ENCODE data around the gene TEX51.

The TEX51 gene

GRCh38 chr2:126914811-126915500 lies 16.3 kb downstream of the TEX51 start:
- DNase-seq (ENCODE audit: low read depth), result no peak

DNA sequence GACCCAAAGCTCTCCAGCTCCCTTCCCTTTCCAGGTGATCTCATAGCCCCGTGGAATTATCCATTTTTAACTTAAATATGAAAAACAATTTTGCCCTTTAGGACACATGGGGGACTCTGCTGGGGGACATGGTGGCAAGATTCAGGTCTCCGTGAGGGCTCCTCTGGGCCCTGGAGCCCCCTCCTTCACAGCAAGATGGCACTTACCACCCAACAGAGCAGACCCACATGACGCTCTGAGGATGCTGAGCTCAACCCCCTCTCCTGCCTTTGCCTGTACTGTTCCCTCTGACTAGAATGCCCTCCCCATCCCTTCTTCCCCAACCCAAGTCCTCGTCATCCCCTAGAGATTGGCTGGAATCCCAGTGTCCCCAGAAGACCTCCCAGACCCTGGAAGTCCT lies 17.2 kb downstream of the TEX51 start:
- DNase-seq (ENCODE audit: low read depth), result no peak

- no peak for DNase-seq (ENCODE audit: low read depth)
Observed at GRCh38 chr2:126916744-126917143, 18.1 kb downstream of the TEX51 start.

DNA sequence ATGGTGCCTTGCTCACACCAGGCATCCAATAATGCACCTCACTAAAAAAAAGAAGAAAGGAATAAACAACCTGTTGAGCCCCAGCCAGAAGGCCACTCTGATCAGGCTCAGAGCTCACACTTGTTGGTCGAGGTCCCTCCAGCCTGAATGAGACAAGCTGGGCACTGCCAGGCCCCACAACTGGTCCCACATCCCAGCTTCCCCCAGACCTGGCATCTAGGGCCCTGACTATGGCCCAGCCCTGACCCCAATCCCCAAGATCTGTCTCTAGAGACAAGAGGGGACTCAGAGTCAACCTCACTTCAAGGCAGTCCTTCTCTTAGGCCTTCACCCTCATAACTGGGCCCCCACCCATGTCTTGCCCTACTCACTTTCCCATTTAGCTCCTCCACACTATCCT lies 22.4 kb downstream of the TEX51 start:
- no peak for DNase-seq (ENCODE audit: low read depth)

DNA sequence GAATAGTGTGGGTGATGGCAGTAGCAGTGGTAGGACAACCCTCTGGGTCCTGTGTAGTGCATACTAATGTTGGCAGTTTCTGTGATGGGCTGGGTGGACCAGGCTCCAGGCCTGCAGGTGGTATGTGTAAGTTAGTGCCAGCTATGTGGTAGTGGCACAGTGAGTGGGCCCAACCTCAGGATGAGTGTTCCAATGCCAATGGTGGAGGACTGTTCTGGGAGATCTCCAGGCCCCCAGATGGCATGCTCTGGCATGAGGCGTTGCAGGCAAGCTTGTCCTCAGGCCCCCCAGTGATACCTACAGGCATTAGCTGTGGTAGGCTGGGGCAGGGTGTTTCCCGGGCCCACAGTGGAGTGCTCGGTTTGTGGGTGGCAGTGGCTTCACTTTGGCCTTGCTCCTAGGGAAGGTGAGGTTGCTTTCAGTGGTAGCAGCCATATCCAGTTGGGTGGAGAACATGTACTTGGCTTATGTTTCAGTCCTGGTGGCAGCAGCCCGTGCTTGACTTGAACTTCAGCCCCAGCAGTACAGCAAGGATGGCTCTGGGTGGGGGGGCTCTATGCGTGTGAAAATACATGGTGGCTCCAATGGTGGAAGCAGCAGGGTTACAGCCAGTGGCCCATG lies 32.4 kb downstream of the TEX51 start:
- DNase-seq (ENCODE audit: low read depth), result no peak

DNA sequence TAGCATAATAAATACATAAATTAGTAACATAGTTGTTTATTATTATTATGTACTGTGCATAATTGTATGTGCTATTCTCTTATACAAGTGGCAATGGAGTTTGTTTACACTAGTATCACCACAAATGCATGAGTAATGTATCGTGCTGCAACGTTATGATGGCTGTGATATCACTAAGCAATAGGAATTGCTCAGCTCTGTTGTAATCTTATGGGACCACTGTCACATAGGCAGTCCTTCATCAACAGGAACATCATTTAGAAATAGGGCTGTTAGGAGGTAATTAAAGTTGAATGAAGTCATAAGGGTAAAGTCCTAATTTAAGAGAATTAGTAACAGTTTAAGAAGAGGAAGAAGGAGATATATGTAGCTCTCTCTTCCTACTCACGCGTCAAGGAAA lies 33.8 kb downstream of the TEX51 start:
- DNase-seq (ENCODE audit: low read depth), result peak; percentile 40

DNA sequence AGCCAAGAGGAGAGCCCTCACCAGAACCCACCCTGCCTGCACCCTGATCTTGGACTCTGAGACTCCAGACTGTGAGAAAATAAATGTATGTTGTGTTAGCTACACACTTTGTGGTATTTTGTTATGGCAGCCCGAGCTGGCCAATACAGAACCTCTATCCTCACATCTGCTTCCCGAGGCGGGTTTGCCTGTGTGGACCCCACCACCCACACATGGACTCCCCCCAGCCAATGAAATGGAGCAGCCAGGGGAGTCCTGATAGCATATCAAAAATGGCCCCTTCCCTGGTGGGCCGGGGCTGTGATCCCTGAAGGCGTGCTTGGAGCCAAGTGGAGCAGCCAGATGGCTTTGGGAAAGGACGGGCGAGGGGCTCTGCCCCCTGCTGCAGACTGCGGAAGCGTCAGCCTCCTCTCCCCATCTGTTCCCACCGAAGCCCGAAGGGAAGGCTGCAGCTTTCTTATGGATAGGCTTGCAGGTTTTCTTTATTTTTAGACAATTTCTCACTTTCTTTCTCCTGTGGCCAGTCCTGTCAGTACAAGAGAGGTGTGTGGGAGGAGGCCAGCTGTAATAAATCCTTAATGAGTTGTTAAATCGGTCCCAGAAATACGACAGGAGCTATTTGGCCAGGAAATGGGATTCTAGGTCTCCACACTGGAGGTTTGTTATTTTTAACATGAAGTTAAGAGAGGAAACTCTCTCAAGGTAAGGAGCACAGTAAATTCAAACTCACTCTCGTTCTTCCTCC lies 34.4 kb downstream of the TEX51 start:
- DNase-seq (ENCODE audit: low read depth), result no peak

DNA sequence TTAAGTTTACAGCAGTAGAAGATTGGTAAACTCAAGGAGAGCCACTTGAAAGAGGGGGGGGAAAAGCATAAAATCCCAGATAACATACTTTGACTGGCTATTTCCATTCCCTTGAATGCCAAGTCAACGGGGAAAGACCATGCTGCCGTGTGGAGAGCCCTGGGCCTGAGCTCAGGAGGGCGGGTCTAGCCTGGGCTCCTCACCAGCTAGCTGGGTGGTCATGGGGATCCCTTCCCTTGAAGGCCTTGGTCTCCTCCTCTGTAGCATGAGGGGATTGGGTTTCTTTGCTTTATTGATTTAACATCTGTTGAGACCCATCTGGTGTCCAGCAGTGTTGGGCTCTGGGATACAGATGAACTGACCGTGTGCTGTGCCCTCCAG lies 35.0 kb downstream of the TEX51 start:
- no peak for DNase-seq (ENCODE audit: low read depth)

GRCh38 chr2:126934809-126935208 lies 36.1 kb downstream of the TEX51 start:
- DNase-seq (ENCODE audit: low read depth), result no peak

DNA sequence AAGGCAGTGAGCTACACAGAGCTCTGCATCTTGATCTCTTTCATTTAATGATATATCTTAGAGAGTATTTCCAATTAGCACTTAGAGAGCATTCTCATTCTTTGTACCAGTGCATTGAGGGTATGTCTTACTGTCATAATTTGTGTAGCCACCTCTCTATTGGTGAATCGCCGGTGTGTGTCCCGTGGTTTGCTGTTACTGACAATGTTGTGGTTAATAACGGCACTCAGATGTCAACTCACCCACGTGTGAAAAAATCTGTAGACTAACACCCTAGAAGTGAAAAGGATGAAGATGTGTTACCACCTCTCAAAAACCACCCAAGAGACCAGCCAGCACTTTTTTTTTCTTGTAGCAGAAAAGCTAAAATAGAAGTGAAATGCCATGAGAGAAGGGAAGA lies 37.1 kb downstream of the TEX51 start:
- DNase-seq (ENCODE audit: low read depth), result no peak

GRCh38 chr2:126936219-126936723 lies 37.6 kb downstream of the TEX51 start:
- DNase-seq (ENCODE audit: low read depth), result no peak

DNA sequence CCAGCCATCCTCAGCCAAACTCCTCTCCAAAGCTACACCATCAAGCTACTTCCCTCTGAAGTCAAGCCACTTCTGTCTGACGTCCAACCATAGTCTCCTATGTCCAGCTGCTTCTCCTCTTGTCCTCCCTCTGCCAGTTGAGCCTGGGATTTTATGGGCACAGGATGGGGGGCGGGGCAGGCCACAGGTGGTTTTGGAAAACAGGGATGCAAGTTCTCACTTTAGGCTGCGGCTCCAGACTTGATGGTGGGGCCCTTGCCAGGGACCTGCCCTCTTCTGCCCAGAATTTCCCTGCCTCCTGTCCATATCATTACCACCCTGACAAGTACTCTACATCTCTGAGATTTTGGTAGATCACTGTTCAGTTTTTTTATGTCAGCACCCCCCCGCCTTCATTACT lies 41.6 kb downstream of the TEX51 start:
- DNase-seq (ENCODE audit: low read depth), result no peak

DNA sequence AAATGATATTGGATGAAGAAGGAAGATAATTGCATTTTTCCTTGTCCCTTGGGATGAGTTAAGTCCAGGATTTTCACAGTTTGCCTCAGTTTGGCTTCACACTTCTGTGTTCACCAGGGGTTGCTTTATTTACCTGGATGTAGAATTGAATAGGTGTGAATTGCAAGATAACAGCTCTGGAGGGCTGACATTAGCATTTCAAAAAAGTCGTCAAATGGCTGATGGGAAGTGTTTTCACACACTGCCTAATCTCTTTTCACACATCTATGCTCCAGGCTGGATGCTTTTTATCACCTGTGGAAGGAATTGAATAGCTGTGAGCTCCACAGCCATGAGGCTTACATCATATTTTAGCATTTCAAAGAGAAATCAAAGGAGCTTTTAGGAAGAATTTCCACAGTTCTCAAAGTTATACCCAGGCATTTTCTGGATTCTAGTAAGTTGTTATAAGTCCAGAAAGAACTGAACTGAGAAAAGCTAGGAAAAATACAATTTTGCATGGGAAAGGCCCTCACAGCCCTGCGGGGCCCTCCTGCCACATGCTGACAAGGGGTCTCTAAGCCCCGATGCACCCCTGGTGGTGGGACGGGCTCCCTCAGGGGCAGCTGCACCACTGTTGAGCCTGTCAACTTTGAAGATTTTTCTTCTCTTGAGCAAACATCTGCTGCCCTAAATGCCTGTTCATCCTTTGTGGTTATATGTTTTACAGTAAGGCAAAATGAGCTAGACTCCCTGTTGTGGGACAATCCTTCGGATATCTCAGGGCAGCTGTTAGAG lies 43.9 kb downstream of the TEX51 start:
- no peak for DNase-seq (ENCODE audit: low read depth)

DNA sequence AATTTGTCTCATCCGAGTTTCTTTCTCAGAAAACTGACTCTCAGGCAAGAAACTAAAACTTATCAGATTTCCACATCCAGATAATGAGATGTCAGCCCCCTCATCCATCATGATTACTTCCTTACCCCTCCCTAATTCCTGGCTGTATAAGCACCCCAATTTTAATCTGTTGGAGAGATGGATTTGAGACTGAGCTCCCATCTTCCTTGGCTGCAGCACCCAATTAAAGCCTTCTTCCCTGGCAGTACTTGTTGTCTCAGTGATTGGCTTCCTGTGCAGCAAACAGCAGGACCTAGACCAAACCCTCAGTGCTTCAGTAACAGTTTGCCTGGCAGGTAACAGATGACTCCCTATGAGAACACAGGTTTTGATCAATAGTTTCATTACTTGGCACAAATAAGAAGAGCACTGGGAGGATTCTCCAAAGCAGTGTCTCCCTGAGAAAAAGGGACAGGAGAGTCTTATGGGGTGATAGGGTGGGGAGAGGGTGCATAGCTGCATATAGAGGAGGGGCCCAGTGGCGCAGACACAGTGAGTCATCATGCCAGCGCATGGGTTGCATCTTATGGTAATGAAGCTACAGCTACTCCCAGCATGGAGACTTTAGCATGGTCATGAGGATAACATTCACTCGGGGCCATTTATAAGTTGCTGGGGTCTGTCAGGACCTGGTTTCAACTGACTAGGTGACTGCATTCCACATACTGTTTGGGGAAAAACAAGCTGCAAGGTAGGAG lies 45.1 kb downstream of the TEX51 start:
- DNase-seq (ENCODE audit: low read depth), result no peak

GRCh38 chr2:126945118-126945517 lies 46.4 kb downstream of the TEX51 start:
- no peak for DNase-seq (ENCODE audit: low read depth)

DNA sequence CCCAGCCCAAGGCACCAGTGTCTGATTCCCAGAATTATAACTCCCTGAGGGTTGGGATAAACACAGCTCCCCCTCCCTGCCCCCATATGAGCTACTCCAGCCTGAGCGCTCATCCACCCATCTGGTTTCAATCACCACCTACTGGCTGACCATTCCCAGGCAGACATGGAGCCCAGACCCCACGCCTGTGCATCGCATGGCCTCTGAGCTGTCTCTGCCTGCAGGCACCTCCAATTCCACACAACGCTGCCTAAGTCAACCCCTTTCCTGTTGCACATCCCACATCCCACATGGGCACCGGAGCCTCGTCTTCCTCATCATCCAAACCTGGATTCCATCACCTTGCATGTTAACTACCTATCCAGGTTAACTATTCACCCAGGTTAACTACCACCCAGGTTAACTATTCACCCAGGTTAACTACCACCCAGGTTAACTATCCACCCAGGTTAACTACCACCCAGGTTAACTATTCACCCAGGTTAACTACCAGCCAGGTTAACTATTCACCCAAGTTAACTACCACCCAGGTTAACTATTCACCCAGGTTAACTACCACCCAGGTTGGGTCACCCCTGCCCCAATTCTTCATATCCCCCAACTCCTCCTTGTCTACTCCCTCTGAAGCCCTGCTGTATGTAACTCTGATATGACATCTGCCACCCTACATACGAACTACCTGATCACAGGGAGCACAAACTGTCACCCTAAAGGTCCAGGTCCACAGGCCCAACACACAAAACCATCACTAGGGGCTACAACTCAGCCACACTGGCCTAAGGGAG lies 47.8 kb downstream of the TEX51 start:
- no peak for DNase-seq (ENCODE audit: low read depth)

DNA sequence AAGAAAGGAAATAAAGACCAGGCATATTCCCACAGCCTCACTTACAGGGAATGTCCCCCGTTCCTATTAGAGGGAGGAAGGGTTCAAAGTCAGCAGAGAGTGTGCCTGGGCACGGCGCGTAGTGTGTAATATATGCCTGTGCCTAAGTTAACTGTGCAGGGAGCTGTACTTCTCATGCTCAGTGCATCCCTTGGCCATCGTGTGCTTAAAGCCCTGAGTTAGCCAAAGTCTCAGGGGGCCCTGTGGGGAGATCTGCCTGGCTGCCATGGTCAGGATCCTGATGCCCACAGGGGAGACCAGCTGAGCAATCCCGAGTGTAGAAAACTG lies 48.4 kb downstream of the TEX51 start:
- DNase-seq (ENCODE audit: low read depth), result no peak

- no peak for DNase-seq (ENCODE audit: low read depth)
Observed at GRCh38 chr2:126949775-126950174, 51.1 kb downstream of the TEX51 start.

DNA sequence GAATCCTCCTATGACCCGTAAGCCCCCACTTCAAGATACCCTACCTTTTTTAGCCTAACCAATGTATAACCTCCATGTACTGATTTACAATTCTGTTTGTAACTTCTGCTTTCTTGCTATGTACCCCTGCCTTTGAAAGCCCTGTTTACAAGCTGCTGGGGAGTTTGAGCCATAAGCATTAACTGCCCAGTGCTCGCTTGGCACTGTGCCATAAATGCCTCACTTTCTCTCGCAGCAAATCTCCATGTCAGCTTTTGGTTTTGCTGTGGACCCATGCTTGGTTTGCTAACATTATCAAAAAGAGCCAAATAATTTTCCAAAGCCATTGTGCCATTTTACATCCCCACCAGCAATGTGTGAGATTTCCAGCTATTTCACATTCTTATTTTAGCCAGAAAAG lies 51.8 kb downstream of the TEX51 start:
- DNase-seq (ENCODE audit: low read depth), result no peak

Measured in ELR (cell line).